Head of caudate nucleus (tissue), 42 donors: ENCODE results near the gene KCNAB1.
"Not testable (repeated sequence)": the region's sequence is repeated elsewhere in the genome, so short reads cannot be mapped to it uniquely, and the experiment has no call there.

Experiments
- DNase-seq, 42 donors: peaks; one replicate each; pipeline versions ENCODE4 v3.0.0 to v3.0.0-alpha.2; 2020 to 2021; ENCODE audit warnings: mixed read lengths in 7 of 42
- intact Hi-C: fragments of 100-400 bp; cut with DNase I; formaldehyde crosslinking; loops from one replicate; pipeline ENCODE4 v1.15.0; 2022

Gene KCNAB1

DNA sequence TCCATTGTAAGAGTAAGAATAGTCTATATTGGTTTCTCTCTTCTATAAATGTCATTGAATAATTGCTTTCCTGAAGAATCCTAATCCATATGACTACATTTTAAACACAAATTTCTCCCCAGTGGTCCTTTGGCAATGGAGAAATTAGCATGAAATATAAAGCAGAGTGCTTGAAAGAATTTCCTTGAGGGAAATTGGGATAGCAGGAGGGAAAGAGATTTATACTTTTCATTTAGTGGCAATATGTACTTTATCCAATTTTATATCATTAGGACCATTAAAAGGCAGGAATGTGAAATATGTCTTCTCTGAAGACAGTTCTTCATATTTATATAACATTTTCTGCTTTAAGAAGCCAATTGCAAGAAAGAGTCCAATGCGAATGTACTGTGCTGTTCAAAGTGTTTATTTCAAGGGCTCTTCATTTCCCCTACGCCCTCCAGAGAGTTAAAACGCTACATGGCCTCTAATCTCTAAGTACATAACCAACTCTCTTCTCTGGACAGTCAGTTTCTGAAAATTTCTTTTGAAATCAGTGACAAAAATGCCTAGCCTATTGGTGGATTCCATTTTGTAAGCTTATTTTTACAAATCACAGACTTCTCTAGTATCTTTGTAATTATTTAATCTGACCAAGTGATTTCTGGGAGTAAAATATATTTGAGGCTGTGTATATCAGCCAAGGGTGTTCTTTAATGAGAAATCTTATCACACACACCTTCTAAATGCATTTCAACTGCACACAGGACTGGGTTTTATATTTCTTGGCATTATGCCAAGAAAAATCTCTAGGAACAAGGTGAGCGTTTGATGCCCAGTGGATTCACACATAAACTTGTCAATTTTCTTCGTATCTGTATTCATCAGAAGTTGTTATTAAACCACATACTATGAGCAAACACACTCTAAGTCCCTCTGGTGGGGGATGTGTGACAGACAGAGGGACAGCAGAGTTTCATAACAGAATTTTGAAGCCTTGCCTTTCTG lies 51.2 kb downstream of the KCNAB1 start:
- intact Hi-C loops = no loop called here
- no peak for DNase-seq

DNA sequence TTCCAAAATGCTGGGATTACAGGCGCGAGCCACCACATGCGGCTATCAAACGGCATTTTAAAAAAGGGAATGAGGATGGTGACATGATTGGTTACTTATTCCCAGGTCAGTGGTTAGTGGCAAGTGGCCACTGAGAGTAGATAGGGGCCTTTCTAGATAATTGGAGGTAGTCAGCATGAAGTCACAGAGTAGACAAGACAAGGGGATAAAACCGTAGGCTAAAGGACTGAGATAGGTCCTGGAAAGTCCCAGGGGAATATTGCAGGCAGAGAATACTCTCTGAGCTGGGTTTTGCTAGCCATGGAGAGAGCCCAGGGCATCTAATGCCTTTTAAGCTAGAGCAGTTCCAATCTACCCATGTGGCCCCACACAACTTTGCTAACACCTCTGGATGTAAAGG lies 52.2 kb downstream of the KCNAB1 start:
- no peak for DNase-seq
- intact Hi-C loops = no loop called here

DNA sequence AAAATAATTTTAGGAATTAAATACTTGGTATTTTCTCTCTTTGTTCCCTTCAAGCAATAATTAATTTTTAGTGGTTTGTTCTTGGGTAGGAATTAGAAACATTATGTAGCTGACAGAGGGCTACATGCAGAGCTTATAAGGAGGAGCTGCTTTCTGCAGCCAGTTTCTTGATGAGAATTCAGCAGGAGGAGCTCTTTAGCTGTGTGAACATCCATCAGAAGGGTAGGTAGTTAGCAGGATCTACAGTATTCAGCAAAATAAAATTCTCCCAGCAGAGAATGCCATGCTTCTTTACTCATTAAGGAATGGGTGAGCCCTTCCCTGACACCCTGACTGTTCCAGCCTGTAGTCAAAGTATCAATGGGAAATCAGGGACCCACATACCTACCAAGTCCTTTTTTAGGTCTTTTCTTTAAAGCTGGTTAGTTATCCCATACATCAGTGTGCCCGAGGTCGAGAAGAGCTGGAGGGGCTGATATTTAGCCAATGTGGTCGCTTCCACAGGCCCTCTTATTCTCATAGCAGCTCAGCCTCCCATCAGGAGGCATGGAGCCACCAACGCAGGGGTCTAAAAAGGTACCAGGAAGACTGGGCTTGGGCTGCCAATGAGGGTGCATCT lies 54.0 kb downstream of the KCNAB1 start:
- peak in 22 of 42 donors; percentile 18 to 81 (median 50) for DNase-seq
- intact Hi-C loops = no loop called here

- intact Hi-C loops = no loop called here
- DNase-seq = no peak
These were observed 55.2 kb downstream of the KCNAB1 start for GRCh38 chr3:156175570-156175969.

DNA sequence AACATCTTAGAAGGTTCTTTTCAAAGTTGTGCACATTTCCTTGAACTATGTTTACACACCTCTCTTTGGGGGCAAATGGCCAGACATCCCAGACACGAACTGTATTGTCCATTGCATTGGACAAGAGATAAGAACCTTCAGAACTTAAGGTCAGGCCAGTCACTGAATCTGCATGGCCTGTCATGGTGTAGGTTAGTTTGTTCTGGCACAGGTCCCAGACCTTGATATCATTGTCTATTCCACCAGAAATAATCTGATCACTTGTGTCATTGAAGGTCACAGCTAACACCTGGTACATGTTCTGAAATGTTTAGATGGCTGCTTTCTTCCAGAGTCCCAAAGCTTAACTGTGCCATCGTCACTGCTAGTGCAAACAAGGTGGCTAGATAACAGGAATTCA lies 55.7 kb downstream of the KCNAB1 start:
- no peak for DNase-seq
- intact Hi-C loops = no loop called here

DNA sequence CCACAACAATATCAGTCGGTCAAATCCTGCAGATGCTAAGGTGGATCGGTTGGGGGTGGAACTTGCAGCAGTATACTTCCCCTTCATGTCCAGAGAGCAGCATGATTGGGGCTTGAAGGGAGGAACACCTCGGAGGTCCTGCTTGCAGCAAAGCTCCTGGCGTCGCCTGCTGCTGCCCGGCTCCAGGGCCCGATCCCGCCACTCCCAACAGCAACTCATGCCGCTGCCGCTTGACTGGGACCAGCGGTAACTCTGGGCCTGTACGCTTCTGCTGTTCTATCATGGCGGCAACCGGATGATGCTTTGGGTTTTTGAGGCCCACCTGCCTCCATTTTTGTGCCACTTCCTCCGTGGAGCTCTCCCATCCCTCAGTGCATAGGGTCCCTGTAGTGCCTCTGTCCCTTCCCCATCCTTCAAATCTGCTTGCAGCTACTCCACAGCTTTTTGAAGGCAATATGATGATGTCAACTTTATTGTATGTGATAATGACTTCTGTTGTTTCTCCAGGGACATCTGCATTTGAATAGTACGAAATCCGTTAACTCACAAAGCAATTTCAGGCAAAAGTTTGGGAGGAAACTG lies 56.3 kb downstream of the KCNAB1 start:
- intact Hi-C loops = no loop called here
- DNase-seq = no peak

DNA sequence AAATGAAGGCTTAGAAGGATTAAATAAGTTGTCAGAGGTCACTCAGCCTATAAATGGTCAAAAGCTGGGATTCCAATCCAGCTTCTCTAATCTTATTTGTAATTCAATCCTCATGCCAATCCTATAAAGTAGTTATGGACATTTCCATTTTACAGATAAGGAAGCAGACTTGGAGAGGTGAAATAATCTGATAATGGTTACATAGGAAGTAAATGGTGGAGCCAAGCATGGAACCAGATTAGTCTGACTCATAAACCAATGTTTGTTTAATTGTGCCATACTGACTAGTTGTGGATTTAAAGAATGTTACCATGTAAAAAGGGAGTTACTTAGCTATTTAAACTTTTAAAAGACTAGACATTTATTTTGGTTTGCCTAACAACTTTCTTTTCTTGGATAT lies 59.7 kb downstream of the KCNAB1 start:
- intact Hi-C loops = no loop called here
- DNase-seq = no peak

- DNase-seq = peak in 1 of 42 donors; percentile 33
- intact Hi-C loops = no loop called here
These were observed 61.1 kb downstream of the KCNAB1 start for GRCh38 chr3:156181509-156181908.

DNA sequence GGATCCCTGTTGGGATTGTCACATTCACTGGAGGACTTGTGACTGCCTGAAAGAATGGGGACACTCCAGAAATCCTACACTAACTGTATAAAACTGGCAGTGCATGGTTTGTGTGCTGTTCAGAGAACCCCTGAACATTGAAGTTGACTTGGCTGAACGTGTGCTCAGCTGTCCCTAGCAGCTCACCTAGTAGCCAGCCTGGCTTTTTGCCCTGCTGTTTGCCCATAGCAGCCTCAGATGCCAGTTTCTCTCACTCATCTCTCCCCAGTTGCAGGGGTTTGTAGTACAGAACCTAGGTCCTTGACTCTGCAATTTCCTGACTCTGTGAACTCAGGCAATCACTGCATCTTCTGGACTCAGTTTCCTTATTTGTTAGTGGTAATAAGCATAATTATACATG lies 63.0 kb downstream of the KCNAB1 start:
- DNase-seq = no peak
- intact Hi-C loops = no loop called here

DNA sequence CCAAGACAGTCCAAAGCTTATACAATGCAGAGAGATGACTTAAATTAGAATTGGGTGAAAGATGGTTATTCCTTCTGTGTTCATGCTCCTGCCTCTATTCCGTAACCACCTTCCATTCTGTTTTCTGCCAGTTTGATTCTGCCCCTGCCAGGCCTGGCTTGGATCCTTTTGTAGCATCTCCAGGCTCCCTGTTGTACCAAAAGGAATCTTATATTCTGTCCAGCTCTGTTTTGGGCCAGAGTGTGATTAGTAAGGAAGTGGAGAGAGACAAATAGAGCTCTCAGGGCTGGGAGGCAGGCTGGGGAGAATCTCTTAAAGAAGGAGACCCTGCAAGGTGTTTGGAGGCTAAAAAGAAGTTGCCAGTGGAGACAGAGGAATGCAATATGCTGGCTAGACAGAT lies 63.8 kb downstream of the KCNAB1 start:
- no peak for DNase-seq
- intact Hi-C loops = no loop called here

- intact Hi-C loops = no loop called here
- DNase-seq = no peak
These were observed 66.9 kb downstream of the KCNAB1 start for GRCh38 chr3:156187146-156187769.

DNA sequence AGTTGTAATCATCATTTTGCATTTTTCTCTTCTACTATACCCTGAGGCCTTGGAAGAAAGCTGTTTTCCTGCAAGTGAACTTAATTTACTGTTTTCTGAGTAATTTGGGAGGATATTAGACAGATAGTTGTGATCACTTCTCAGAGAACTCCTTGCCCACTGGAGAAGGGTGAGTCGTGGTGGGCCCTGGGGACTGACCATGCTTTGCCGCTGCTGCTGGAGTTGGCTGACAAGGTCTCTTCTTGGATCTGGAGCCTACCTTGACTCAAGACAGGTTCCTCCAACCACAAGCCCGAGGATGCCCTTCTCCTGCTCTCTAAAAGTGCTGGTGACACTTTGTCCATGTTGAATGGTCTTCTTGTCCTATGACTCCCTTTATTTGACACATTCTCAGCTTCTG lies 68.4 kb downstream of the KCNAB1 start:
- intact Hi-C loops = no loop called here
- no peak for DNase-seq

DNA sequence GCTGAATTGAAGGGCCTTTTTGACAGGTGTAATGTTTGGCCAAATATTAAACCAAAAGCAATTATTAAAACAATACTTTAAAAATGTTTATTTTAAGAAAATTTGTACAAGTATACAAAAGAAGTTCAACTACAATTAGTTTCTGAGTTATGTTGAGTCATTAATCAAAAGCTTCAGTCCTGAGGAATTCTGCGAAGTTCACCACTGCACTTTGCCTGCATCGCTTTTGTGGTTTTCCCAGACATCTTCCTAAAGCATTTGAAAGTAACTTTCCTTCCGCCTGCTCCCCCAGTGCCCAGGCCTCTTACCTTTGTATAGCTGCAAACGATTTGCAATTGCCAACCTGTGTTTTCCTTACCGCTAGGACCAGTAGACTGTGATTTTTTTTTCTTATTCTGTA lies 69.5 kb downstream of the KCNAB1 start:
- no peak for DNase-seq
- intact Hi-C loops = no loop called here

GRCh38 chr3:156194945-156195344 lies 74.6 kb downstream of the KCNAB1 start:
- intact Hi-C loops = not testable (repeated sequence)

GRCh38 chr3:156197152-156197551 lies 76.8 kb downstream of the KCNAB1 start:
- DNase-seq = not testable (repeated sequence)

More at GRCh38 chr3:156194945-156195344, 74.6 kb downstream of the KCNAB1 start:
- not testable (repeated sequence) for DNase-seq

GRCh38 chr3:156201411-156202405 lies 81.3 kb downstream of the KCNAB1 start:
- intact Hi-C loops = no loop called here
- no peak for DNase-seq

More at GRCh38 chr3:156197152-156197551, 76.8 kb downstream of the KCNAB1 start:
- intact Hi-C loops = not testable (repeated sequence)

DNA sequence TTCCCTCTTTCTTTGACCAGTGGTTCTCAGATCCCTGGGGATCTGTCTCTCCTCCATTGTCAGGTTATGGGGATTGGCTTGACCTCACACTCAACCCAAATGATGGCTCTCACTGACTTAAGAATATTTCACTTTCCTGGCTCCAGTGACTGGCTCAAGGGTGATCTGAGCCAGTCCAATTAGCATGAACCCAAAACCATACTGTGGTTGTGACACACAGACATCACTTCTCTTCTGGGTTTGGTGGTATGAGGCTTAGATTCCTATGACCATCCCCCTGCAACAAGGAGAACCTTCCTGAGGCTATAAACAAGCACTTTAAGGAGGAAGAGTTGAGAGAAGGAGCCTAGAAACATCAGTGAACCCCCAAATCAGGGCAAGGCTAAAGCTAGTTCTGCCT lies 85.8 kb downstream of the KCNAB1 start:
- intact Hi-C loops = no loop called here
- DNase-seq = no peak
